Transverse colon (tissue), 4 donors: ENCODE data around the gene PITPNM2. TPM values are rescaled to one million over a fixed set of nuclear protein-coding genes. Genes with fewer than 3 reads are reported as not detected.

Experiments
- DNase-seq: peaks from one replicate; pipeline ENCODE4 v3.0.0-alpha.2; 2019
- H3K27ac ChIP-seq, 4 donors: fragments of 200-600 bp; sonication (generic); 2 replicates each; pipeline ENCODE4 v1.5.1; 2016 to 2018; ENCODE audit warnings: inconsistent platforms in 4 of 4
- H3K27me3 ChIP-seq: fragments of 200-600 bp; sonication (generic); 2 replicates; pipeline ENCODE4 v1.5.1; 2017; ENCODE audit warnings: inconsistent platforms
- H3K36me3 ChIP-seq, 4 donors: fragments of 200-600 bp; sonication (generic); 2 replicates each; pipeline ENCODE4 v1.5.1; 2017 to 2019; ENCODE audit warnings: inconsistent platforms in 4 of 4
- H3K4me1 ChIP-seq, 4 donors: fragments of 200-600 bp; sonication (generic); 2 replicates each; pipeline ENCODE4 v1.5.1; 2017 to 2020; ENCODE audit warnings: inconsistent platforms in 4 of 4
- H3K4me3 ChIP-seq, 4 donors: fragments of 200-600 bp; sonication (generic); 1 replicate in 1 of 4; 2 replicates in 3 of 4; pipeline versions ENCODE4 v1.5.1 to v1.6.1; 2017 to 2019; ENCODE audit warnings: inconsistent platforms in 4 of 4
- H3K9me3 ChIP-seq, 2 donors: fragments of 200-600 bp; sonication (generic); 2 replicates each; pipeline ENCODE4 v1.5.1; 2017 to 2019; ENCODE audit warnings: inconsistent platforms in 2 of 2
- EP300 ChIP-seq: sonication (generic); formaldehyde crosslinking; IDR thresholded peaks from one replicate; pipeline ENCODE4 v1.6.1; 2017; ENCODE audit warnings: antibody characterized with exemption, low read depth
- POLR2A ChIP-seq: fragments of 450-650 bp; IDR thresholded peaks from one replicate; pipeline ENCODE4 v1.6.1; 2016; ENCODE audit warnings: antibody characterized with exemption, mild to moderate bottlenecking, moderate library complexity
- POLR2AphosphoS5 ChIP-seq, 3 donors: sonication (generic); formaldehyde crosslinking; IDR thresholded peaks; one replicate each; pipeline ENCODE4 v1.6.1; 2016; ENCODE audit warnings: antibody characterized with exemption in 3 of 3
- WGBS, 2 donors: methylation state at CpG; one replicate each; pipeline ENCODE4 v1.1.5; 2018; ENCODE audit warnings: low coverage in 1 of 2; 5-methylcytosine and 5-hydroxymethylcytosine counted together
- in situ Hi-C, 4 donors: fragments of 200-750 bp; cut with MboI; loops; one replicate each; pipeline versions ENCODE4 v1.15.0 to v1.15.1; 2017; ENCODE audit warnings: low sequenced_read_pairs in 3 of 4, low pct_ligation_motif_present in 1 of 4, low pct_unique_long_range_greater_than_20kb in 1 of 4
- intact Hi-C: fragments of 100-400 bp; cut with DNase I; formaldehyde crosslinking; loops from one replicate; pipeline ENCODE4 v1.15.1; 2023; ENCODE audit warnings: low total_unique reads
- total RNA-seq, 4 donors: library from RNA; depleted of rRNA; stranded (reverse); fragments of >200 nt; gene quantifications; one replicate each; pipeline ENCODE4 v1.1.0, GENCODE V29; 2016
- TF ChIP-seq, protein P1 (sequence below), 5 experiments: fragments of 200-600 bp in 3 of 5; fragments of 450-650 bp in 2 of 5; sonication (generic) in 3 of 5; IDR thresholded peaks; 1 replicate in 2 of 5; 2 replicates in 3 of 5; pipeline ENCODE4 v1.5.1; 2016 to 2017; ENCODE audit warnings: antibody characterized with exemption in 5 of 5, inconsistent platforms in 3 of 5, mild to moderate bottlenecking in 2 of 5, moderate library complexity in 1 of 5

Gene PITPNM2
- total RNA-seq, 4 donors from 2014 or later, result 10.5 to 19.8 (median 14.3) TPM

- DNase-seq, result no peak
- Histone ChIP-seq H3K27me3 (no peaks in the 10 kb centered on the region), H3K36me3 (no peaks in the 10 kb centered on the region), H3K4me1 (peaks cover 13 to 29% (median 21%) of the 10 kb centered on the region in 4 donors), H3K9me3 (no peaks in the 10 kb centered on the region), H3K4me3 (no peak overlapping the region), H3K27ac (peak overlapping the region; percentile 46 to 71 (median 60))
- TF ChIP-seq POLR2AphosphoS5 (IDR thresholded peaks at IDR 0.05), result peak; percentile 26 to 57 (median 36)
- TF ChIP-seq EP300, result no peak
- intact Hi-C loops (no loop called here), in situ Hi-C loops (no loop called here)
- WGBS, 2 donors, result 61 to 82% methylated on average over 2 to 6 of the region's 6 CpGs
Measured at GRCh38 chr12:123126294-123127181, 24.4 kb downstream of the PITPNM2 start.

DNA sequence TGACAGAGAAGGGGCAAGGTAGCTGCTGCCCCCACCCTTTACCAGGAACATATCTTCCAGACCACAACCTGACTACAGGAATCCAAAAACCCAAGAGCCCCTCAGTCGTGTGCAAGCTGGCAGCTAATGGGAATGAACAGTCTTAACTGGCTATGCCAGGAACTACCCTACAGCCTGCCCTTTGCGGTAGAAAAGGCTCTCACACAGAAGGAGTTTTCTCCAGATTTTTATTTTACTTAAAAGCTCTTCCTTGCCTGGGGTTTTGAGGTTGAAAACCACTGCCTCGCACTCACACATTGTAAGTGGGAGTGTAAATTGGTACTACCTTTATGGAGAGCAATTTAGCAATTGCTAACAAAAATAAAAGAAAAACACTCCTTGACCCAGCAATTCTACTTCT, 28.3 kb downstream of the PITPNM2 start:
- in situ Hi-C loops, result no loop called here
- Histone ChIP-seq H3K4me1 (peaks cover 11 to 30% (median 15%) of the 10 kb centered on the region in 4 donors), H3K9me3 (no peaks in the 10 kb centered on the region), H3K27ac (no peak overlapping the region), H3K36me3 (no peaks in the 10 kb centered on the region), H3K27me3 (no peaks in the 10 kb centered on the region), H3K4me3 (no peak overlapping the region)
- DNase-seq, result no peak
- intact Hi-C loops, result no loop called here
- TF ChIP-seq EP300 (no peak), POLR2A (no peak), POLR2AphosphoS5 (IDR thresholded peaks at IDR 0.05) (no peak)
- TF ChIP-seq, protein P1, sequence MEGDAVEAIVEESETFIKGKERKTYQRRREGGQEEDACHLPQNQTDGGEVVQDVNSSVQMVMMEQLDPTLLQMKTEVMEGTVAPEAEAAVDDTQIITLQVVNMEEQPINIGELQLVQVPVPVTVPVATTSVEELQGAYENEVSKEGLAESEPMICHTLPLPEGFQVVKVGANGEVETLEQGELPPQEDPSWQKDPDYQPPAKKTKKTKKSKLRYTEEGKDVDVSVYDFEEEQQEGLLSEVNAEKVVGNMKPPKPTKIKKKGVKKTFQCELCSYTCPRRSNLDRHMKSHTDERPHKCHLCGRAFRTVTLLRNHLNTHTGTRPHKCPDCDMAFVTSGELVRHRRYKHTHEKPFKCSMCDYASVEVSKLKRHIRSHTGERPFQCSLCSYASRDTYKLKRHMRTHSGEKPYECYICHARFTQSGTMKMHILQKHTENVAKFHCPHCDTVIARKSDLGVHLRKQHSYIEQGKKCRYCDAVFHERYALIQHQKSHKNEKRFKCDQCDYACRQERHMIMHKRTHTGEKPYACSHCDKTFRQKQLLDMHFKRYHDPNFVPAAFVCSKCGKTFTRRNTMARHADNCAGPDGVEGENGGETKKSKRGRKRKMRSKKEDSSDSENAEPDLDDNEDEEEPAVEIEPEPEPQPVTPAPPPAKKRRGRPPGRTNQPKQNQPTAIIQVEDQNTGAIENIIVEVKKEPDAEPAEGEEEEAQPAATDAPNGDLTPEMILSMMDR (IDR thresholded peaks at IDR 0.05), result no peak
- 94 to 96% methylated on average over 3 of the region's 3 CpGs for WGBS, 2 donors

DNA sequence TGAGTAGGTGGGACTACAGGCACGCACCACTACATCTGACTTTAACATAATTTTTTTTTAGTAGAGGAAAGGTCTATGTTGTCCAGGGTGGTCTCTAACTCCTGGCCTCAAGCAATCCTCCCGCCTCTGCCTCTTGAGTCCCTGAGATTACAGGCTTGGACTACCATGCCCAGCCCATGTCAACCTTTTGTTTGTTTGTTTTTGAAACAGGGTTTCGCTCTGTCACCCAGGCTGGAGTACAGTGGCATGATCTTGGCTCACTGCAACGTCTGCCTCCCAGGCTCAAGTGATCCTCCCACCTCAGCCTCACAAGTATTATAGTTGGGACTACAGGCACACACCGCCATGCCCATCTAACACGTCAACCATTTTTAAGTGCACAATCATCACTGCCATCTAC, 29.2 kb downstream of the PITPNM2 start:
- DNase-seq, result no peak
- H3K27ac ChIP-seq, result peak overlapping the region in 2 of 4 donors; percentile 14 to 65
- H3K9me3 ChIP-seq, result no peaks in the 10 kb centered on the region
- TF ChIP-seq, protein P1 (IDR thresholded peaks at IDR 0.05), result no peak
- no peak overlapping the region for H3K4me3 ChIP-seq
- in situ Hi-C loops (no loop called here), intact Hi-C loops (no loop called here)
- no peaks in the 10 kb centered on the region for H3K36me3 ChIP-seq
- 91 to 100% methylated on average over 1 to 6 of the region's 6 CpGs for WGBS, 2 donors
- H3K27me3 ChIP-seq, result no peaks in the 10 kb centered on the region
- H3K4me1 ChIP-seq, result peaks cover 11 to 28% (median 15%) of the 10 kb centered on the region in 4 donors

GRCh38 chr12:123120452-123121166, 30.3 kb downstream of the PITPNM2 start:
- in situ Hi-C loops (no loop called here), intact Hi-C loops (no loop called here)
- Histone ChIP-seq H3K4me3 (no peak overlapping the region), H3K36me3 (no peaks in the 10 kb centered on the region), H3K27ac (peak overlapping the region; percentile 53 to 65 (median 56)), H3K9me3 (no peaks in the 10 kb centered on the region), H3K4me1 (peaks cover 13 to 34% (median 21%) of the 10 kb centered on the region in 4 donors), H3K27me3 (no peaks in the 10 kb centered on the region)
- peak in 1 of 3 donors; percentile 25 for TF ChIP-seq POLR2AphosphoS5 (IDR thresholded peaks at IDR 0.05)
- TF ChIP-seq, protein P1 (IDR thresholded peaks at IDR 0.05), result no peak
- WGBS, 2 donors, result 63% methylated on average over 3 of the region's 3 CpGs; no CpG with 5 or more reads in 1 of the 2 donors
- no peak for DNase-seq
